ENCODE data around the gene SYT15. TPM values are rescaled to one million over a fixed set of nuclear protein-coding genes. Genes with fewer than 3 reads are reported as not detected.

The SYT15 gene
- total and polyA plus RNA-seq, 10 of the 15 experiments (the other 5 are each of a cell fraction or from before 2014, with no cell fraction given): 0.03 to 0.67 (median 0.15) TPM

DNA sequence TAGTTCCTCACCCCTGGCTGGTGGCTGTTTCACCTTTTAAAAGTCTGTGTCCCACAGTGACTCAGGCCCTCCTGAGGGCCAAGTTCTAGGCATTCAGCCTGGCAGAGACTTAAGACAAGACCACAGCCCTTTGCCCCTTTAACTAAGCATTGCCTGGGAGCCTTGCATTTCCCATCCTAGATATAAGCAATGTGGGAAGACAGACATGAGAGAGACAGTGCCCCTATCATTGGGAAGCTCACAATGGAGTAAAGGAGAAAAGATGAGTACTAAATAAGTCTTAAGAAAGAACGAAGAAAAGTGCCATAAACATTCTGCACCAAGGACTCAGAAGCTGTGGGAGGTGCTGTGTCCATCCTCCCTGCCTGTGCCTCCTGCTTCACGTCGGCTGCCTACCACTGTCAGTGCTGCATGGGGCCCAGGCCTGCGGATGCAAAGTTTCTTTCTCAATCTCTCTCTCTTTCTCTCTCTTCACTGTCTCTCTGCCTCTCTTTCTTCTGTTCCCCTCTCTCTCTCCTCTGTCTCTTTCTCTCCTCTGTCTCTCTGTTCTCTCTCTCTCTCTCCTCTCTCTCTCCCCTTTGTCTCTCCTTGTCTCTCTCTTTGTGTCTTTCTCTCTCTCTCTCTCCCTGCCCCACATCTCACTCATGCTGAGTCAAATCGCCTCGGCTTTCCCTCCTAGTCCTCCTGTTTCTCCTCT lies 44.0 kb upstream of the SYT15 start:
- no peak for FAIRE-seq
- Histone ChIP-seq H2AFZ (ENCODE audit: control insufficient read depth, low read depth, low read length) (no peak overlapping the region), H3K4me2 (ENCODE audit: control insufficient read depth, insufficient read depth) (no peak overlapping the region), H3K9me3 (replicated peaks; ENCODE audit: control insufficient read depth, insufficient read depth, low read length) (no peaks in the 10 kb centered on the region), H3K27ac (ENCODE audit: control insufficient read depth, insufficient read depth) (no peak overlapping the region), H3K4me1 (ENCODE audit: control insufficient read depth, insufficient read depth, low read length) (no peaks in the 10 kb centered on the region), H3K9ac (ENCODE audit: control insufficient read depth, insufficient read depth, low read length) (no peak overlapping the region), H4K20me1 (ENCODE audit: control insufficient read depth, insufficient read depth) (no peaks in the 10 kb centered on the region), H3K36me3 (ENCODE audit: control insufficient read depth in 2 of 2, insufficient read depth in 2 of 2, low read length in 1 of 2) (no peaks in the 10 kb centered on the region), H3K79me2 (ENCODE audit: control insufficient read depth, insufficient read depth, low read length) (no peaks in the 10 kb centered on the region), H3K4me3 (no peak overlapping the region), H3K27me3 (replicated peaks in 1 of 2; ENCODE audit: control insufficient read depth in 2 of 2, insufficient read depth in 2 of 2, low read length in 1 of 2) (0 out of 4 replicates have a peak, but pooled peaks cover 0 to 2% of the 10 kb centered on the region in 2 experiments)
- no peak for TF ChIP-seq BMI1 (IDR thresholded peaks at IDR 0.05; ENCODE audit: borderline replicate concordance)
- no peak for TF ChIP-seq PML (IDR thresholded peaks at IDR 0.05; ENCODE audit: low read length)
- no peak for TF ChIP-seq CREM (IDR thresholded peaks at IDR 0.05; ENCODE audit: low read depth)
- TF ChIP-seq ZNF24 (IDR thresholded peaks at IDR 0.05): no peak
- no peak for TF ChIP-seq TCF3 (IDR thresholded peaks at IDR 0.05; ENCODE audit: borderline replicate concordance, insufficient read depth, low read depth, low read length)
- TF ChIP-seq EGR1 (IDR thresholded peaks at IDR 0.05; ENCODE audit: borderline replicate concordance in 1 of 2, low read depth in 2 of 2, low read length in 2 of 2): no peak
- TF ChIP-seq GABPA (IDR thresholded peaks at IDR 0.05; ENCODE audit: low read depth): no peak
- TF ChIP-seq ZNF687 (IDR thresholded peaks at IDR 0.05): no peak
- no peak for TF ChIP-seq SREBF1 (IDR thresholded peaks at IDR 0.05; ENCODE audit: low read length)
- no peak for TF ChIP-seq SIN3A (IDR thresholded peaks at IDR 0.05; ENCODE audit: low read depth, low read length)
- BruUV-seq (replicated peaks): no TSS peak
- POLR2A ChIA-PET: no interaction called here
- RAD21 ChIA-PET (ENCODE audit: unreplicated experiment): no interaction called here
- ATAC-seq: no peak
- SMC1A ChIA-PET (ENCODE audit: uncharacterized antibody, unreplicated experiment): no interaction called here
- intact Hi-C loops (cut with micrococcal nuclease; ENCODE audit: unreplicated experiment) (no loop called here), in situ Hi-C loops (cut with MboI) (no loop called here)
- CTCF ChIA-PET: no interaction called here
- WGBS (ENCODE audit: insufficient coverage, insufficient replicate concordance, low lambda C conversion rate, missing lambda C conversion rate): 39% methylated on average over 6 of the region's 6 CpGs
- no peak for DNase-seq (ENCODE audit: low read depth, low spot score)
